Stimulated activated CD4-positive, alpha-beta T cell treated with anti-CD3 and anti-CD28 coated beads, TNF-alpha, amount 100 ng/mL, for 24 hours (primary cell): ENCODE measurements around the gene KLF9.
A peak's percentile ranks its signal among the peaks of the same experiment; 100 is the strongest.

ENCODE experiments used
- DNase-seq, 3 experiments: peaks; one replicate each; pipeline ENCODE4 v3.0.0-alpha.2; 2020; ENCODE audit warnings: low read depth in 3 of 3

KLF9 gene

GRCh38 chr9:70413799-70414775 lies at the start of gene KLF9:
TSS of gene KLF9 (minus strand) at chr9:70414657. CDS start at chr9:70413363, 1,294 bp downstream.
- peak; percentile 77 to 86 (median 86) for DNase-seq

- DNase-seq, result no peak
Measured at GRCh38 chr9:70463877-70464276, 49.4 kb upstream of the KLF9 start.

GRCh38 chr9:70462300-70462699 lies 47.8 kb upstream of the KLF9 start:
- DNase-seq, result no peak

- no peak for DNase-seq
Measured at GRCh38 chr9:70457235-70457634, 42.8 kb upstream of the KLF9 start.

GRCh38 chr9:70455993-70456704 lies 41.7 kb upstream of the KLF9 start:
- DNase-seq, result no peak

- DNase-seq, result no peak
Measured at GRCh38 chr9:70452365-70452764, 37.9 kb upstream of the KLF9 start.

- DNase-seq, result no peak
Measured at GRCh38 chr9:70451765-70452164, 37.3 kb upstream of the KLF9 start.

- no peak for DNase-seq
Measured at GRCh38 chr9:70450738-70451137, 36.3 kb upstream of the KLF9 start.

GRCh38 chr9:70449461-70449860 lies 35.0 kb upstream of the KLF9 start:
- no peak for DNase-seq

GRCh38 chr9:70448919-70449318 lies 34.5 kb upstream of the KLF9 start:
- DNase-seq, result no peak

GRCh38 chr9:70444904-70445303 lies 30.4 kb upstream of the KLF9 start:
- DNase-seq, result no peak

- DNase-seq, result no peak
Measured at GRCh38 chr9:70442328-70442848, 27.9 kb upstream of the KLF9 start.

- DNase-seq, result no peak
Measured at GRCh38 chr9:70441622-70442021, 27.2 kb upstream of the KLF9 start.

- DNase-seq, result no peak
Measured at GRCh38 chr9:70439991-70440706, 25.7 kb upstream of the KLF9 start.

GRCh38 chr9:70438341-70438928 lies 24.0 kb upstream of the KLF9 start:
- no peak for DNase-seq

- DNase-seq, result no peak
Measured at GRCh38 chr9:70435948-70436347, 21.5 kb upstream of the KLF9 start.

GRCh38 chr9:70429899-70430298 lies 15.4 kb upstream of the KLF9 start:
- no peak for DNase-seq

GRCh38 chr9:70428781-70429180 lies 14.3 kb upstream of the KLF9 start:
- no peak for DNase-seq

GRCh38 chr9:70427161-70427945 lies 12.9 kb upstream of the KLF9 start:
- DNase-seq, result no peak

- no peak for DNase-seq
Measured at GRCh38 chr9:70425192-70425591, 10.7 kb upstream of the KLF9 start.
